CD4-positive, alpha-beta T cell (primary cell): ENCODE results near the gene NUP50. TPM values are rescaled to one million over a fixed set of nuclear protein-coding genes. Genes with fewer than 3 reads are reported as not detected.
A peak's percentile ranks its signal among the peaks of the same experiment; 100 is the strongest.

Experiments
- ATAC-seq: fragments of 200-7000 bp; cut with Tn5 transposase; one replicate; pipeline ENCODE4 v1.10.0; 2022; ENCODE audit warnings: mild to moderate bottlenecking; ENCODE audit not compliant: poor library complexity
- CTCF ChIA-PET: fragments of 350-600 bp; sonication (Branson Sonifier 250); formaldehyde crosslinking; loops from one replicate; lab custom pipeline; 2021; ENCODE audit warnings: antibody characterized with exemption, inconsistent platforms; lab: Charles Lee
- POLR2A ChIA-PET: fragments of 350-600 bp; sonication (Branson Sonifier 250); formaldehyde crosslinking; loops from one replicate; lab custom pipeline; 2021; ENCODE audit warnings: antibody characterized with exemption, inconsistent platforms; lab: Charles Lee
- DNase-seq, 14 experiments: peaks; one replicate each; pipeline ENCODE4 v3.0.0-alpha.2; 2013 to 2020; ENCODE audit warnings: mixed read lengths in 2 of 14
- H3K27ac ChIP-seq, 2 donors: one replicate each; pipeline versions ENCODE4 v1.5.1 to v1.7.0; 2013; ENCODE audit warnings: low read length in 2 of 2, low read depth in 1 of 2, mild to moderate bottlenecking in 1 of 2
- H3K27me3 ChIP-seq, 2 experiments: 1 replicate in 1 of 2; 2 replicates in 1 of 2; pipeline versions ENCODE4 v1.6.1 to v1.7.0; 2013; ENCODE audit warnings: low read length in 2 of 2, control low read depth in 1 of 2, mild to moderate bottlenecking in 1 of 2, moderate library complexity in 1 of 2; ENCODE audit not compliant: insufficient read depth in 2 of 2, control insufficient read depth in 1 of 2
- H3K36me3 ChIP-seq: one replicate; pipeline ENCODE4 v1.6.1; 2013; ENCODE audit warnings: low read length, control low read depth; ENCODE audit not compliant: insufficient read depth
- H3K4me1 ChIP-seq: one replicate; pipeline ENCODE4 v1.6.1; 2013; ENCODE audit warnings: low read length, control low read depth; ENCODE audit not compliant: insufficient read depth
- H3K4me3 ChIP-seq: one replicate; pipeline ENCODE4 v1.5.1; 2013; ENCODE audit warnings: mild to moderate bottlenecking, low read length, moderate library complexity
- H3K9me3 ChIP-seq, 2 experiments: 1 replicate in 1 of 2; 2 replicates in 1 of 2; pipeline versions ENCODE4 v1.6.1 to v1.7.0; 2013; ENCODE audit warnings: low read length in 2 of 2, mild to moderate bottlenecking in 2 of 2, control low read depth in 1 of 2, moderate library complexity in 1 of 2; ENCODE audit not compliant: control insufficient read depth in 1 of 2, insufficient read depth in 1 of 2
- H3K27ac Mint-ChIP-seq: one replicate; pipeline ENCODE4 v1.8.0; 2020; ENCODE audit warnings: mixed read lengths
- H3K27me3 Mint-ChIP-seq: one replicate; pipeline ENCODE4 v1.8.0; 2021; ENCODE audit warnings: mixed read lengths
- H3K36me3 Mint-ChIP-seq: one replicate; pipeline ENCODE4 v1.8.0; 2021; ENCODE audit warnings: low read depth, mixed read lengths
- H3K4me1 Mint-ChIP-seq: one replicate; pipeline ENCODE4 v1.8.0; 2021; ENCODE audit warnings: low read depth, mixed read lengths
- H3K4me3 Mint-ChIP-seq: one replicate; pipeline ENCODE4 v1.8.0; 2020; ENCODE audit warnings: mild to moderate bottlenecking, mixed read lengths
- H3K9me3 Mint-ChIP-seq: one replicate; pipeline ENCODE4 v1.8.0; 2020; ENCODE audit warnings: mixed read lengths
- CTCF ChIP-seq: fragments of 200-600 bp; IDR thresholded peaks from one replicate; pipeline ENCODE4 v1.8.0; 2022; ENCODE audit warnings: antibody characterized with exemption, mild to moderate bottlenecking
- intact Hi-C, 2 experiments: fragments of 100-400 bp; cut with DNase I in 1 of 2; cut with micrococcal nuclease in 1 of 2; formaldehyde crosslinking; loops; one replicate each; pipeline versions ENCODE4 v1.15.1 to v1.9.0; 2023 to 2025; cut with DNase I, micrococcal nuclease
- total RNA-seq, 174 experiments: library from RNA in 2 of 174; stranded (reverse) in 2 of 174; gene quantifications; one replicate each; pipeline ENCODE4 v1.2.3 and lab custom pipeline; 2021 to 2026

The NUP50 gene
- total RNA-seq, 2 experiments from 2014 or later: 141 TPM

- ChIA-PET POLR2A (no interaction called here), CTCF (no interaction called here)
- Mint-ChIP-seq H3K27me3 (no peaks in the 10 kb centered on the region), H3K4me3 (no peak overlapping the region), H3K27ac (no peak overlapping the region), H3K36me3 (no peaks in the 10 kb centered on the region), H3K4me1 (peaks cover 7% of the 10 kb centered on the region), H3K9me3 (no peaks in the 10 kb centered on the region)
- intact Hi-C loops: no loop called here
- DNase-seq: no peak
- H3K36me3 ChIP-seq: peaks cover 2% of the 10 kb centered on the region
- peaks cover 14% of the 10 kb centered on the region for H3K4me1 ChIP-seq
- no peak for TF ChIP-seq CTCF
- no peak overlapping the region for H3K27ac ChIP-seq
- H3K27me3 ChIP-seq: no peaks in the 10 kb centered on the region
- H3K9me3 ChIP-seq: no peaks in the 10 kb centered on the region
- no peak for ATAC-seq
- no peak overlapping the region for H3K4me3 ChIP-seq
Observed at GRCh38 chr22:45229181-45229580, 65.5 kb downstream of the NUP50 start.

- no peak for TF ChIP-seq CTCF
- Mint-ChIP-seq H3K9me3 (no peaks in the 10 kb centered on the region), H3K4me1 (peaks cover 10% of the 10 kb centered on the region), H3K27me3 (no peaks in the 10 kb centered on the region), H3K4me3 (no peak overlapping the region), H3K27ac (no peak overlapping the region), H3K36me3 (no peaks in the 10 kb centered on the region)
- ATAC-seq (no peak), DNase-seq (peak in 1 of 14 experiments; percentile 16)
- Histone ChIP-seq H3K4me3 (no peak overlapping the region), H3K27ac (no peak overlapping the region), H3K36me3 (peaks cover 4% of the 10 kb centered on the region), H3K4me1 (peaks cover 14% of the 10 kb centered on the region), H3K27me3 (no peaks in the 10 kb centered on the region), H3K9me3 (no peaks in the 10 kb centered on the region)
- ChIA-PET CTCF (no interaction called here), POLR2A (no interaction called here)
- intact Hi-C loops: no loop called here
Observed at GRCh38 chr22:45230026-45230721, 66.4 kb downstream of the NUP50 start.

- no peak overlapping the region for H3K4me3 ChIP-seq
- H3K27me3 ChIP-seq: no peaks in the 10 kb centered on the region
- H3K4me1 Mint-ChIP-seq: peaks cover 15% of the 10 kb centered on the region
- no peaks in the 10 kb centered on the region for H3K36me3 Mint-ChIP-seq
- no peak for TF ChIP-seq CTCF
- intact Hi-C loops: no loop called here
- H3K27ac ChIP-seq: no peak overlapping the region
- ATAC-seq: no peak
- H3K27me3 Mint-ChIP-seq: no peaks in the 10 kb centered on the region
- no peaks in the 10 kb centered on the region for H3K9me3 ChIP-seq
- ChIA-PET CTCF (no interaction called here), POLR2A (no interaction called here)
- DNase-seq: no peak
- H3K36me3 ChIP-seq: peaks cover 4% of the 10 kb centered on the region
- H3K9me3 Mint-ChIP-seq: no peaks in the 10 kb centered on the region
- H3K27ac Mint-ChIP-seq: no peak overlapping the region
- no peak overlapping the region for H3K4me3 Mint-ChIP-seq
- peaks cover 18% of the 10 kb centered on the region for H3K4me1 ChIP-seq
Observed at GRCh38 chr22:45231293-45231692, 67.6 kb downstream of the NUP50 start.
